DMS114 treated with DMSO at 0.1 percent for 48 hours (cell line): Measurements from ENCODE around the gene ABCA8.
"Not testable (repeated sequence)": the region's sequence is repeated elsewhere in the genome, so short reads cannot be mapped to it uniquely, and the experiment has no call there.

Experiments used
- DNase-seq: peaks from one replicate; lab custom pipeline; 2025; ENCODE audit not compliant: unreplicated experiment; lab: John Stamatoyannopoulos, UW

The ABCA8 gene

DNA sequence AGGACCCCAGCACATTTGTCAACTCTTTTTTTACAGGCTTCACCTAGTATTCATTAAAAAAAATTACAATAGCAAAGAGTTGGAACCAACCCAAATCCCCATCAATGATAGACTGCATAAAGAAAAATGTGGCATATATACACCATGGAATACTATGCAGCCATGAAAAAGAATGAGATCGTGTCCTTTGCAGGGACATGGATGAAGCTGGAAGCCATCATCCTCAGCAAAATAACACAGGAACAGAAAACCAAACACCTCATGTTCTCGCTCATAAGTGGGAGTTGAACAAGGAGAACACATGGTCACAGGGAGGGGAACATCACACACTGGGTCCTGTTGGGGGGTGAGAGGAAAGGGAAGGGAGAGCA lies 11.4 kb downstream of the ABCA8 start:
- DNase-seq, result not testable (repeated sequence)

DNA sequence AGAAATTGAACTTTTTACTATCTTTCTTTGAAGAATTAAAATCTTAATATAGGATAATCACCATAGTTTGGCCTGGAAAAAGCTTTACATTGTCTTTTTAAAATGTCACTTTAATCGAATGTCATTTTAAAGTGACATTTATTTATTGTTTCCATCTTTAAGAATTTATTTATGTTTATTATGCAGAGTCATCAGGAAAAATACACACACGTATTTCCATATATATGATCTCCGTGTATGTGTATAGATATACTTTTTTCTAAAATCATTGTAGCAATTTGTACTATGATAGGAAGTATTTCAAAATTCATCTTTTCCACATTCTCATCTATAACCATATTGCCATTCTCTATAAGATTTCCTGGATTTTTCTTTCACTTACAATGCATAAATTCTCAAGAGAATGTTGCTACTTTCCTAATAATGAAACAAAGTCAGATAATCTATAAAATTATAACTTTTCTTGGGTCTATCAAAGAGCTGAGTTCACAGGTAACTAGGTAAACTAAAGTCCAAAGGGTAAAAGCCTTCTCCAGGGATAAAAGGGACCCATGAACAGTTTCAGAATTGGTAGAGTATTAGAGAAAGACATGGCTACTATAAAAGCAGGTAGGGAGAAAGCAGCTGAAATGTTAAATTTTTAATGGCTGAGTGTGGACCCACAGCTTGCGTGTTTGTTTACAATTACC lies 11.9 kb downstream of the ABCA8 start:
- no peak for DNase-seq

GRCh38 chr17:68942389-68942788 lies 12.8 kb downstream of the ABCA8 start:
- DNase-seq, result no peak

DNA sequence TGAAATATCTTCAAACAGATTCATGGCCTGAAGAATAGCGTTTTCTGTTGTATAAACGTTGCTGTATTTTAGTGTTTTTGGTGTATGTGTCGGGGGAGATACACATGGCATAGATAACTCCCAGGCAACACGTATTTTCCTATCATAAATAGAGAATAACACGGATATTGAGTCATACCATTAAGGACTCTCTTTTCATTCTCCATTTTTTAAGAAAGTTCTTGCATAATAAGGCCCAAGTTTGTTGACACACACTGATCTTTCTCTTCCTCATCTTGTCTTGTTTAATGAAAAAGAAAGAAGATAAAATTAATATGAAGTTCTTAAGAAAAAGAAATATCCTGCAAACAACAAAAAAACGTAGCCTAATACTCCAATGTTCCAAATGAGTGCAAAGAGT lies 13.4 kb downstream of the ABCA8 start:
- DNase-seq, result no peak

- DNase-seq, result no peak
Measured at GRCh38 chr17:68939195-68939594, 16.0 kb downstream of the ABCA8 start.

DNA sequence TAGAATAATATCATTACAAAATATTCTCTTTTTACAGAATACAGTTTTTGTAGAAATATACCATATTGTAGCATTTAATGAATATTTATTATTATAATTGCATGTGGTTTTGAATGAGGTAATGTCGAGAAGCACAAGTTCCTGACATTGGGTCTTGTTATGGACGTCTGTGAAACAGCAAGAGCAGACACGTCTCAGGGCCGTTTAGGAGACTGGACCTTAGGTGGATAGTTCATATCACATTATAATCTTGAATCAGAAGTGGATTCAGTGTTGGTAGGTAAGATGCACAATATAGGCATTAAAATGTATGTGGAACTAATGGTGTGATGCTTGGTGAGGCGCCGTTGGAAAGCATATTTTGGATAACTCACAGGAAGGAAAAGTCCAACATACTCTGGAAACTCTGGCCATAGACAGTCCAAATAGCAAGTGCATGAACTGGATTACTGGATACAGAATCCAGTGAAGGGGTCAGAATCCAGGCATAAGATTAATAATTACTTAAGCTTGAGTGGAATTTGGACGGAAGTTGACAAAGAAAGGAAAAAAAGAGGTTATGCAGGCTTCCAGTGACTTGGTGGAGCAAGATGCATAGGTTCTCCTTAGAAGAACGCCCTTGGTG lies 17.2 kb downstream of the ABCA8 start:
- DNase-seq, result no peak

GRCh38 chr17:68927516-68927915 lies 27.7 kb downstream of the ABCA8 start:
- no peak for DNase-seq

GRCh38 chr17:68924793-68925720 lies 30.1 kb downstream of the ABCA8 start:
- no peak for DNase-seq

DNA sequence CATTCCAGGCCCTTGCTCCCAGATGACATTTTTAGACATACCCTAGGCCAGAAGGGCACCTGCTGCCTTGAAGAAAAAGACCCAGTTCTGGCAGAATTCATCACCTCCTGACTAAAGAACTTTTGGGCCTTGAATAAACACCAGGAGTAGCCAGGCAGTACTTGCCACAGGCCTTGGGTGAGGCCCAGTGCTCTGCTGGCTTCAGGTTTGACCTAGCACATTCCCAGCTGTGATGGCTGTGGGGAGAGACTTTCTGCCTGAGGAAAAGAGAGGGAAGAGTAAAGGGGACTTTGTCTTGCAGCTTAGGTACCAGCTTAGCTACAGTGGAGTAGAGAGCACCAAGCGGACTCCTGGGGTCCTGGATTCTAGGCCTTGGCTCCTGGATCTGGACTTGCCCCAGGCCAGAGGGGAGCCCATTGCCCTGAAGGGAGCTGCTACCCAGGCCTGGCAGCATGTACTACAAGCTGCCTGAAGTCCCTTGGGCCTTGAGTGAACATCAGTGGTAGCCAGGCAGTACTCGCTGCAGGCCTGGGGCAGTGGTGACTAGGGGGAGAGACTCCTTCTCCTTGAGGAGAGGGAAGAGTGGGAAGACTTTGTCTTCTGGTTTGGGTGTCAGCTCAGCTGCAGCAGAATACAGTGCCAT lies 44.3 kb downstream of the ABCA8 start:
- DNase-seq, result no peak

DNA sequence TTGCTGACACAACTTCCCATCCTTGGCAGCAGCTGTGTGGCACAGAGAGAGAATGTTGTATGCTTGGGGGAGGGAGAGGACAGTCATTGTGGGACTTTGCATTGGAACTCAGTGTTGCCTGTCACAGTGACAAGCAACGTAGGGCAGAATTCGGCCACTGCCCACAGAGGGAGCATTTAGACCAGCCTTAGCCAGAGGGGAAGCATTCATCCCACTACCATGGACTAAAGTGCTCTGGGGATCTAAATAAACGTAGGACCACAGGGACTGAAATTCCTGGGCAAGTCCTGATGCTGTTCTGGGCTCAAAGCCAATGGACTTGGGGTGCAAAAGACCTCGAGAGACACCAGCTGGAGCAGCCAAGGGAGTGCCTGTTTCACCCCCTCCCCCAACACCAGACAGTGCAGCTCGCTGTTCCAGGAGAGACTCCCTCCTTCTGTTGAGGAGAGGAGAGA lies 44.9 kb downstream of the ABCA8 start:
- DNase-seq, result no peak

DNA sequence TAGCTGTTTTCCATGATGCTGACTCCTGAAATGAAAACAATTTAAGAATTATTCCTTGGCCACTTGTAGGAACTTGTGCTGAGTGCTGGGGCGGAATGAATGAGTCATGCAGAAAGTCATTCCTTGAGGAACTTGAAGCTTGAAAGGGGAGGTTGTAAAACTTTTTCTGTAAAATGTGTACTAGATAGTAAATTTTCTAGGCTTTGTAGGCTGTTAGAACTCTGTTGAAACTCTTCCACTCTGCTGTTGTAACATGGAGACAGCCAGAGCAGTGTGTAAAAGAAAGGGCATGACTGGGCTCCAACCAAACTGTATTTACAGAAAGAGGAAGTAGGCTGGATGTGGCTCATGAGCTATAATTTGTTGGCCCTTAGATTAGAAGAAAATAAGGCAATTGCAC lies 46.1 kb downstream of the ABCA8 start:
- DNase-seq, result no peak

DNA sequence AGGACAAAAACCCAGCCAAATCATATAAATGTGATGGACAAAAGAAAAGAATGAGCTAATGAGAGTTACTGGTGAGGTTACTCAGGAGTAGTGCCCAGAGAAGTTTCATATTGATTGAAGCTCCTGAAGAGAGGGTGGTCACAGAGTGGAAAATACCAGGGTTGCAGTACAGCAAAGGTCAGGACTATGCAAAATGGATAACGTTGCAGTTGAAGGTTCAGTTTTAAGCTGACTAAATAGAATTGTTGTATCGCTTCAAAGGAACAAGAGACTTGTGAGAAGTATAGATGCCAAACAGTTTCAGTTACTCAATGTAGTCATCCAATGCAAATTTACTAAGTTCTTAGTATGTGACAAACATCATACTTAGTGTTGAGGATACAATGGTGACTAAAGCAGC lies 47.1 kb downstream of the ABCA8 start:
- DNase-seq, result no peak

DNA sequence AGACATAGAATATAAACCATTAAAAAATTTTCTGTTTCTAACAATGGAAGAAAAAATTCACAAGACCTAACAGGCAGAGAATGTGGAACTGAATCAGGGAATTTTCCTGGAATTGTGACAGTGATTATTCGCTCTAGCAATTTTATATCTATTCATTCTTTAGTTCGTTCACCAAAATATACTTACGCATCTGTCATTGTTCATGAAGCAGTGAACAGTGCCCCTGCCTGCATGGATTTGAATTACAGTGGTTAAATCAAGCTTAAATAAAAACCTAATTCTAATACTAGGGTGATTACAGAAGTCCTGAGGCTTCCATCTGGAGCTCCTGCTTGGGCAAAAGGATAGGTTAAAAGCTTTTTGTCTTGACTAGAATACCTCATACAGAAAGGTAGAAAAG lies 48.6 kb downstream of the ABCA8 start:
- DNase-seq, result no peak

DNA sequence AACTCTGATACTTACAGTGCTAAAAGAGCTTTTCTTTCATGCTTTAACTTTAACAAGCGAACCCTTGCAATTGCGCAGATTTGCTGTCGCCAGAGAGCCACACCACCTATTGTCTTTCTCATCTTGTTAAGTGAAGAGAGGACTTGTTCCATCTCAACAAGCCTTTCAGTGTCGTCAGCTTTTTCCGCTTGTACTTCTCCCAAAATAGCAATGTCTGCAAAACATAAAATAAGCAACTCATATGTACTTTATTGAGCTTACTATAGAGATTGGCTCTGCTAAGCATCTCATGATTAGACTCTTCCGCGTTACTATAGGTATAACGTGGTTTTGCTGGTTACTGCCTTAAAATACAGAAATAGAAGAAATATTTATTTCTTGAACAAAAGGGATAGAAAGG lies 51.9 kb downstream of the ABCA8 start:
- DNase-seq, result no peak

DNA sequence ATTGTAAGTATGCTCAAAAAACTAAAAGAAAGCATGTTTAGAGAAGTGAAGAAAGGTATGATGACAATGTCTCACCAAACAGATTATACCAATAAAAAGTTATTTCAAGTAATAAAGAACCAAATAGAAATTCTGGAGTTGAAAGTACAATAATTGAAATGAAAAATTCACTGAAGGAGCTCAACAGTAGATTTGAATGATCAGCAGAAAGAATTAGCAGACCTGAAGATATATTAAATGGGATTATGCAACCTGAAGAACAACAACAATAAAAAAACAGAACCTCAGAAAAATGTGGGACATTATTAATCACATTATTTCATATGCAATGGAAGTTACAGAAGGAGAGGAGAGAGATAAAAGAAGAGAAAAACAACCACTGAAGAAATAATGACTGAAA lies 57.6 kb downstream of the ABCA8 start:
- DNase-seq, result no peak

GRCh38 chr17:68892658-68893057 lies 62.5 kb downstream of the ABCA8 start:
- no peak for DNase-seq

GRCh38 chr17:68892193-68892592 lies 63.0 kb downstream of the ABCA8 start:
- DNase-seq, result no peak

- no peak for DNase-seq
Measured at GRCh38 chr17:68886401-68886800, 68.8 kb downstream of the ABCA8 start.

DNA sequence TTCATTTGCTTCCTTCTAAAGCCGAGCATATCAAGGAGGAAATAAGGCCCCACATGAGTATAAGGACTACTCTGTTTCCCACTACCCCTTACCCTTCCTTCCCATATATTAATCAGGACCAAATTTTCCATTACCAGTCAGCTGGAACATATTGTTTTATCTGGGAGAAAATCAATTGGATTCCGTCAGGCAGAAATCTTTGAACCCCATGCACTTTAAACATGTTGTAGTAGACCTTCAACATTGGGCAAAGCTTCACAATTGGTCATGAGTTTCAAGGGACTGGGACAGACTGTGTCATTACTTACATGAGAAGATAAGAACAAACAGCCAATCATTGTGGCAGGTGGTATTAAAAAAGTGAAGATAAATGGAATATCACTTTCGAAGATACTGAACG lies 70.3 kb downstream of the ABCA8 start:
- DNase-seq, result no peak

DNA sequence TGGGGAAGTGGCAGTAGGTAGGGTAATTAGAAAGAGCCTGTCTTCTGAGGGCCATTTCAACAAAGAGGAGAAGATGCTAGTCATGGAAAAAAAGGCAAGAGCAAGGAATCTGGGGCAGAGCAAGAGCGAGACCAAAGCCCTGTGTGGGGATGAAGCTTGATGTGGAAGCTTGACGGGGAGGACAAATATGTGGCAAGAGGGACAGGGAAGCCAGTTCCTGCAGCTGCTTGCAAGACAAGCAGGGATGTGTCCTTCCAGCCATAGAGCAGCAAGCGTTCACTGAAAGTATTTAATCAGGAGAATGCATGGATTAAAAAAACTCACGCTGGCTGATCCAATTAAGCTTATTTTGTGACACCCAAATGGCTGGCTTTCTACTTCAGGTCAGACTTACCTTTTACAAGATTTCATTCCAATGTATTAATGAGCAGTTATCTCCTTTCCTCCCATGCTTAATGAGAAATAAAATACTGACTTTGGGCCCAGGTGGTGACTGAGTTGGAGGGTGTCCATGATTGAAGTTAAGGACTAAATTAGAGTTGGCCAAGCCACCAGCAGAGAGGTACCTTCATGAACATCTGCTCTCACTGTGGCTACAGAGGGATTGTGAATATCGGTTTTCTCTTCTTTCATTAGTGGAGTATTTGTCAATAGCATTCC lies 76.8 kb downstream of the ABCA8 start:
- no peak for DNase-seq

DNA sequence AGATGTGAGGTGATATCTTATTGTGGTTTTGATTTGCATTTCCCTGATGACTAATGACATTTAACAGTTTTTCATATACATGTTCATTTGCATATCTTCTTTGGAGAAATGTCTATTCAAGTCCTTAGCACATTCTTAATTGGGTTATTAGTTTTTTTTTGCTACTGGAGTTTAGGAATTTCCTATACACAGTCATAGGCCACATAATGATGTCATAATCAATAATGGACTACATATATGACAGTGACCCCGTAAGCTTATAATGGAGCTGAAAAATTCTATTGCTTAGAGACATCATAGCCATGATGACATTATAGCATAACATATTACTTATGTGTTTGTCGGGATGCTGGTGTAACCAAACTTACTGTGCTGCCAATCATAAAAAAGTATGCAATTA lies 83.7 kb downstream of the ABCA8 start:
- DNase-seq, result no peak
